ENCODE measurements around the gene NPPA.
A peak's percentile ranks its signal among the peaks of the same experiment; 100 is the strongest.

NPPA gene

GRCh38 chr1:11841245-11842153 lies 6.1 kb downstream of the NPPA start:
- peak; percentile 67 for DNase-seq

- no peak for DNase-seq
Observed at GRCh38 chr1:11839727-11840705, 7.6 kb downstream of the NPPA start.

- DNase-seq = peak; percentile 47
Observed at GRCh38 chr1:11838349-11839272, 9.0 kb downstream of the NPPA start.

DNA sequence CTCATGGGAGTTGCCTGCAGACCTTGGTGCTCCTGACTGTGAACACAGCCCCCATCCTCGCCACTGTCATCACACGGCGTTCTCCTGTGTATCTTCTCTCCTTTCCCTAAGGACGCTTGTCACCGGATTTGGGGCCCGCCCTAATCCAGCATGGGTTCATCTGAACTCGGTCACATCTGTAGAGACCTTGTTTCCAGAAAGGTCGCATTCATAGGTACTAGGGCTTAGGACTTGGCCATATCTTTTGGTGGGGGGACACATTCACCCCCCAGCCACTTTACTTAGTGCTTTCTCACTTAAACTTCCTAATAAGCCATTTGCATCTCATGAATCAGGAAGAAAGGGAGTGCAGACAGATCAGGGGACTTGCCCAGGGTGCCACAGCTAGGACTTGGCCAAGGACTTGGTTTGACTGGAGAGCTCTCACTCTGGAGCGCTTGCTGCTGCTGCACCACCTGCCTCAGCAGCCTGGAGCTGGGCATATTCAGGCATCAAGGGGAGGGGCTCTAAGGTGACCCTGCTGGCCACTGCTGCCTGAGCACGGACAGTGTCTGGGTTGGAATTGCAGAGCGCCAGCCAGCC lies 9.7 kb downstream of the NPPA start:
- no peak for DNase-seq

DNA sequence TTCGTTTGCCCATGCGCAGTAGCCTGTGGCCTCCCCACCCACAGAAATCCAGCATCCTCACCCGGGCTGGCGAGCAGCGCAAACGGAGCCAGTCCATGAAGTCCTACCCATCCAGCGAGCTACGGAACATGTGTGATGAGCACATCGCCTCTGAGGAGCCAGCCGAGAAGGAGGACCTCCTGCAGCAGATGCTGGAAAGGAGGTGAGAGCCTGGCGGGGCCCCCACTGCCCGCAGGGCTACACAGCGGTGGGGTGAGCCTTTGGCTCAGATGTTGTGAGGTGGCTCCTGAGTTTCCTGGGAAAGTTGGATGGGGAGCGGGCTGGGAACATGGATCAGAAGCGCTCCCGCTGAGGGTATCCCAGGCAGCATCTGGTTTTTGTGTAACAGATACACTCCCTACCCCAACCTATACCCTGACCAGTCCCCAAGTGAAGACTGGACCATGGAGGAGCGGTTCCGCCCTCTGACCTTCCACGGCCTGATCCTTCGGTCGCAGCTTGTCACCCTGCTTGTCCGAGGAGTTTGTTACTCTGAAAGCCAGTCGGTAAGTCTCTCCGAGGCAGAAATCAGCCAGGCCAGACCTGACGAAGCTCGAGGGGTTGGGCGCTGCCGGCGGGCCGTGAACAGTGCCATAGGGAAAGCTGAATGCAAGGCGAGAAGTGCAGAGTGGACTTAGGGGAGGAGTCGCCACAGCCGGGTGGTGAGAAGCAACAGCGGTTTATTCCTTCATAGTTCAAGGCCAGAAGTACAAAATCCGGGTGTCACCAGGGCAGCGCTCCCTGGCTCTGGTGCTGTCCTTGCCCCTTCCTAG lies 10.4 kb downstream of the NPPA start:
- no peak for DNase-seq

- DNase-seq = no peak
Observed at GRCh38 chr1:11835441-11836225, 11.9 kb downstream of the NPPA start.

DNA sequence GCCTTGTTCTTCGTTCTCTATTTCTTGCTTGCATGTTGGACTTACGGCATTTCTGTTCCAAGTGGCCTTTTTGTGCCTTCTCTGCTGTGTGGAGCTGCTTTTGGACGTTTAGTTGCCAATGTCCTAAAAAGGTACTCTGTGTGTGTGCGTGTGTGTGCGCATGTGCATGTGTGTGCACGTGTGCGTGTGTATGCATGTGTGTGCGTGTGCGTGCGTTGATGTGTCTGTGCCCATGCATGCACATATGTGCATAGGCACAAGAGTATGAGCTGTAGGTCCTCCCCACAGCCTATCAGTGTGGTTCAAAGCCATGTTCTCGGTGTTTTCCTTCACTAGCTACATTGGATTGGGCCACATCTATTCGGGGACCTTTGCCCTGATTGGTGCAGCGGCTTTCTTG lies 13.7 kb downstream of the NPPA start:
- no peak for DNase-seq

- DNase-seq = no peak
Observed at GRCh38 chr1:11833497-11833896, 14.1 kb downstream of the NPPA start.

- peak; percentile 88 for DNase-seq
Observed at GRCh38 chr1:11831945-11832725, 15.4 kb downstream of the NPPA start.

- DNase-seq = no peak
Observed at GRCh38 chr1:11828511-11828910, 19.1 kb downstream of the NPPA start.

DNA sequence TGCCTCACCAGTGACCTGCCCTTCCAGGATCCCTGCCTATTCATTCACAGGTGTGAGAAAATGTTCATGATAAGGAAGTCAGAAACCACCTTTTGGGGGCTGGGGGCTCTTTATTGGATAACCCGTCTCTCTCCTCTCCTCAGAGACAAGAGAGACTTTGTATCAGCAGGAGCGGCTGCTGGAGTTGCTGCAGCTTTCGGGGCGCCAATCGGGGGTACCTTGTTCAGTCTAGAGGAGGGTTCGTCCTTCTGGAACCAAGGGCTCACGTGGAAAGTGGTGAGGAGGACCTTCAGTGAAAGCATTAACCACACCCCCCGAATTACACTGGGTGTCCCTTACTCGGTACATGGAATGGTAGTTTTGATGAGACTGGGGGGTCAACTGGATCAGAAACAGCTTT lies 20.6 kb downstream of the NPPA start:
- no peak for DNase-seq

GRCh38 chr1:11825131-11825530 lies 22.5 kb downstream of the NPPA start:
- no peak for DNase-seq

GRCh38 chr1:11823366-11824137 lies 24.0 kb downstream of the NPPA start:
- no peak for DNase-seq

DNA sequence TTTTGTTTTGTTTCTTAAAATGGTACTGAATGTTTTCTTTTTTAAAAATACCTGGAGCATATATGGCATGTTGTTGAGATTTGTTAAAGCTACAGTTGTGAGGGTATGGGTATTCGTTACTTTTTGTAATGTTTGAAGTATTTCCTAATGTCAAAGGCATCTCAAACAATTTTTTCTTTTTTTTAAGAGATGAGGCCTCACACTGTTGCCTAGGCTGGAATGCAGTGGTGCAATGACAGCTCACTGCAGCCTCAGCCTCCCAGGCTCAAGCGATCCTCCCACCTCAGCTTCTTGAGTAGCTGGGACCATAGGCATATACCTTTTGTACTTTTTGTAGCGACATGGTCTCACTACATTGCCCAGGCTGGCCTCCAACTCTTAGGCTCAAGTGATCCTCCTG lies 25.5 kb downstream of the NPPA start:
- DNase-seq = no peak

GRCh38 chr1:11817192-11817591 lies 30.4 kb downstream of the NPPA start:
- DNase-seq = no peak

GRCh38 chr1:11813021-11813420 lies 34.6 kb downstream of the NPPA start:
- DNase-seq = no peak

DNA sequence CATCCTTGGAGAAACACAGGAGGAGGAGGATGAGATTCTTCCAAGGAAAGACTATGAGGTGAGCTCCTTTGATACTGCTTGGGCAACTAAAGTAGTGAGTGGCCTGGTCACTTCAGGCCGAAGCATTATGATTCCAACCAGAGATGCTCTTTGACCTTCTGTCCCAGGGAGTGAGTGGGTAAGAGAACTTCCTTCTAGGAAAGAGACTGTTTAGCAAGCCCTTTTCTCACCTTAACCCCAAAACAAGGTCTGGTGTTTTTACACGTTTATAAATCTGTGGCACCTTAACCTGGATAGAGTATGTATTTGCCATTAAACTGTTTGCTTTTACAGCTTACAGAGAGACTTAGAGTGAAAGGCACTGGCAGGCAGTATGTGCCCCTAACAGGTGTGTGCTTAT lies 40.5 kb downstream of the NPPA start:
- no peak for DNase-seq

DNA sequence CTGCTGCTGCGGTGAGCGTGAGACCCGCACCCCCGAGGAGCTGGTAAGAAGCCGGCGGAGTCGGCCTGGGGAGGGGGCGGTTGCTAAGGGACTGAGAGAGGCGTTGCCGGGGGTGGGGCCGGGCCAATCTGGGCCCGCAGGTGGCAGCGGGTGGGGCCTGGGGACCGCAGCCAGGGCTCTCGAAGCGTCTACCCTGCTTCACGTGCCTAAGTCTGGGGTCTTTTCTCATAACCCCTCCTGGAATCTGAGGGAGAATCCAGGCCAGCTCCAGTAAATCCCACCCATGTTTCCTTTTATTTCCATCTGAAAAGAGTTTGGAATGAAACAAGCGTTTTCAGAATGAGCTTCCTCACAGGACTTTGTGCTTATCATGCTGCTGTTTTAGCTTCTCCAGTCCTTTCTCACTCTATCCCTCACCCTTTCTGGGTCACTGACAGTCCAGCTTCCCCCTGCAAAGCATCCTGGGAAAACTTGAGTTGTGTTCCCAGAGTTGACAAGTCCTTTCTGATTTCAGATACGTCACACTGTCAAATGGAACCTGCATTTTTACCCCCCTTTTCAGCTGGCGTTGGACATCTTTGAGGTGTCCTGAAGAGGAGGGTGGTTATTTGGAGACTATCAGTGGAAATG lies 41.2 kb downstream of the NPPA start:
- DNase-seq = no peak

Measured in NCI-H146 (cell line).